Stromal cell of bone marrow (primary cell): Measurements from ENCODE around the gene AADAC.
"Not testable (repeated sequence)": the region's sequence is repeated elsewhere in the genome, so short reads cannot be mapped to it uniquely, and the experiment has no call there.

Experiments used
- DNase-seq: peaks from one replicate; pipeline ENCODE4 v3.0.0-alpha.2; 2012; ENCODE audit warnings: low read depth

Gene AADAC

DNA sequence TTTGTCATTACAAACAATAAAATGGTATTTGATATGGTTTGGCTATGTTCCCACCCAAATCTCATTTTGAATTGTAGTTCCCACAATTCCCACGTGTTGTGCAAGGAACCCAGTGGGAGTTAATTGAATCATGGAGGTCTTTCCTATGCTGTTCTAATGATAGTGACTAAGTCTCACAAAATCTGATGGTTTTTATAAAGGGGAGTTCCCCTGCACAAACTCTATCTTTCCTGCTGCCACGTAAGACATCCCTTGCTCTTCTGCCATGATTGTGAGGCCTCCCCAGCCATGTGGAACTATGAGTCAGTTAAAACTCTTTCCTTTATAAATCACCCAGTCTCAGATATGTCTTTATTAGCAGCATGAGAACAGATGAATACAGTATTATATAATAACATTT lies 15.4 kb upstream of the AADAC start:
- no peak for DNase-seq

DNA sequence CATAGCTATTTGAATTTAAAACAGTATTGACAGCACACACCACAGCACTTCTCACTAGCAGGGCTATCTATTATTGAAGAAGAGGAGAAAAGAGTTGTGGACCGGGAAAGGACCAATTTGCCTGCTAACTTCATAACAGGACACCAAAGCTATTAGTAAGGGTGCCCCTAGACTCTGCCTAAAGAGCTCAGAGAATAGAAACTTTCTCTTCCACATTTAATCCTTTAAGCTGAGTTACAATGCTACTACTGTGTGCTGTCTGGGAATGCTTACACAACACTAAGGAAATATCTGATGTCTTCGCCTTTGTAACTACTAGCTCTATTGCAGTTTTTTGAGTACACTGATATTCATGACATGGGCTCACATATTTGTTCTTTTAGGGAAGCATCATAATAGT lies 13.5 kb upstream of the AADAC start:
- no peak for DNase-seq

DNA sequence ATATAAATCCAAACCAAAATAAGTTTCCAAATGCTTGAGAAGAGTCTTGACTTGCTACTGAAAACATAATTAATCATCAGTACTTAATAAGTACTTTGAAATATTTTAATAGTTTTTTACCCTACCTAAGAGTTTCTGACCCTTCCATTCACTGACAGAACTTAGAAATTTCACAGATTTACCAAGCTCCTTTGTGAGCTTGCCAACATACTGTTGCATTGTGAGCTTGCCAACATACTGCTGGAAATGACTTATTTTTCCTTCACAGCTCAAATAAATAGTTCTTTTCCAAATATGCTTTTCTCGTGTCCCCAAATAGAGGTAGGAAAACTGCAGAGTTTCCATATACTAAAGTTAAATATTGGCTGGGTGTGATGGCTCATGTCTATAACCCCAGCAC lies 9.6 kb upstream of the AADAC start:
- DNase-seq, result no peak

DNA sequence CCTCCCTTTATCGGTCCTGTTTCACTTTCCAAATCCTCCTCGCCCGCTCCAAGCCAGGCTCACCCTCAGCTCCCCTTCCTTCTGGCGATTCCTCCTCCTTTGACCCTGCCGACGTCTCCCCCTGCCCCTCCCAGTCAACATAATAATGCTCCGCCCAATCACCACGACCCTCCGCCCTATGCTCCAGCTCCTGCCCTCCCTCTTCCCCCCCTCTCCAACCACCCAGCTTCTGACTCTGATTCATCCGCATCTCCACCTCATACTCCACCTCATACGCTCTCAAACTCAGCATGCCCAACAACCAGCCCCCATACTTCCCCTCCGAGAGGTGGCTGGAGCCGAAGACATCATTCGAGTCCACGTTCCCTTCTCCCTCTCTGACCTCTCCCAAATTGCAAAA lies 7.1 kb upstream of the AADAC start:
- no peak for DNase-seq

DNA sequence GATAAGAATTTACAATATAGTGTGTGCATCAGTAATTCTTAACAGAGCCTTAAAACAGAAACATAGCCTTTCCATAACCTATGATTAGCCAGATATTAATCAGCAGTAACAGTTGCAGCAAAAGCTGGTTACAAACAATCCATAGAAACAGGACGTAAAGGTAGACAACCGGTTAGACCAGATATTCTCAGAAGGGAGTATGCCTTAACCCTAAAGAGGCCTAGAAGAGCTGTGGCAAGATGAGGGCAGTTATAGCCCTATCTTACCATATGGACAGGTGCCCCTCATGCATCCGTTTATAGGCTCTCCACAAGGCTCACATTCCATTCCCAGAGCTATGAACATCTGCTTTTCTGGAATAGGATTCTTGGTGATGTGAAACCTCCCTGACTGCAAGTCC lies 5.0 kb upstream of the AADAC start:
- not testable (repeated sequence) for DNase-seq

DNA sequence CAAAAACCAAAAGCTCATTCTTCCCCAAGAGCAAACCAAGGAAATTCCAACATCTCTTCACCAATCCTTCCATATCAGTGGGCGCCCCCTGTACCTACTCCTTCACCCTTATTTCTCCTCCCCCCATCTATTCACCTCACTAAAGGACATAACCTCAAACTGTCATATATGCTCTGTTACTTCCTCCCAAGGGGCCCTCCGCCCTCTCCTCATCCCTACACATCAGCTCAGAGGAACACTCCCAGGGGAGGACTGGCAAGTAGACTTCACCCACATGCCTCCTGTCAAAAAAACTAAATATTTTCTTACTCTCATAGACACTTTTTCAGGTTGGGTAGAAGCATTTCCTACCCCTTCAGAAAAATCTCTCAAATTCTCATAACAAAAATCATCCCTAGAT lies 2.4 kb upstream of the AADAC start:
- DNase-seq, result no peak

DNA sequence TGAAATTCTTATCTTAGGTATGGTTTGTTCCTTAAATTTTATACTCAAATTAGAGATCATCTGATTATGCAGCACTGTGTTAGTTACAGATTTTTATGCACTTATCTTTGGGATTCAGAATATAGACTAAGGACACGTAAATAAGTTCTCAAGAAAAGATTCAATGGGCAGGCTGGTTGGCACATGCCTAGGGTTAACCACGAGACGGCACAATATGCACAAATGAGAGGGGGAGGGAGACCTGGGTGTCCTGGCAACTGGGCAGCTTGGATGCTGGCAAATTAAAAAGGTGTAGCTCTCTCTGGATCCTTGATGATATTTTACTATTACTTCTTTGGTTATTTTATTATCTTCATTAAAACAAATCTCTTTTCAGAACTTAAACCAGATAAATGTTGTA lies 672 bp downstream of the AADAC start:
- no peak for DNase-seq

DNA sequence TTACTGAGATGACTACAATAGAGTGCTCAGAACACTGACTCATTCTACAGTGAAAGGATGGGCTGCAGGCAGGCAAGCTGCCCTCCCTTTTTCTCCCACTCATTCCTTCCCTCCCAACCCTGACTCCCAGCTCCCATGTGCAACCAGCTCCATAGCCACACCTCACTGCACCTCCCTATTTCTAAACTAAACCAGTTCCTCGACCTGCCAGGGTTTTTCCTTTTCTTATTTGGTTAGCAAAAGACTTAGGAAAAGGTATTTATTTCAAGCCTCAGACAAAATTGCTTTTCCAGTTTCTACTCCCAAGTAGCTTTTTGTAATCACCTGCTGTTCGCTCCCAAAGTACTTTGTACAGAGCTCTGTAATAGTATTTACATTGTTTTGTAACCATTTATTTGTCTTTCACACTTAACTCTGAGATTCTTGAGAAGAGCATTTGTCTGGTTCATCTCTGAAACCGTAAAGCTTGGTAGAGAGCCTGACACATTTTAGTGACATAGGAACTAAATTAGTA lies 2.2 kb downstream of the AADAC start:
- DNase-seq, result peak; percentile 52

DNA sequence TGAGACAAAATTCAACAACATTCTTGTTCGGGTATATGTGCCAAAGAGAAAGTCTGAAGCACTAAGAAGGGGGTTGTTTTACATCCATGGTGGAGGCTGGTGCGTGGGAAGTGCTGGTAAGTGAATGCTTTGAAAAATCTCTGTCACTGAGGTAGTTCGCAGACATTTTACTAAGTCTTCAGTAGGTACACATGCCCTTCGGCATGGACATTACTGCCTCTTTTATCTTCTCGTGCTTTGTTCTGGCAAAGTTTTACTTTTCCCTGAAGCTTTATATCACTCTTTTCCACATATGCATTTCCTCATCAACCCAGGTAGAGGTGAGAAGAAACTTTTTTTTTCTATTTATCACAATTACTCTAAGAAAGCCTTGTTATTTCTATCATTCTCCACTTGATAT lies 3.6 kb downstream of the AADAC start:
- no peak for DNase-seq

DNA sequence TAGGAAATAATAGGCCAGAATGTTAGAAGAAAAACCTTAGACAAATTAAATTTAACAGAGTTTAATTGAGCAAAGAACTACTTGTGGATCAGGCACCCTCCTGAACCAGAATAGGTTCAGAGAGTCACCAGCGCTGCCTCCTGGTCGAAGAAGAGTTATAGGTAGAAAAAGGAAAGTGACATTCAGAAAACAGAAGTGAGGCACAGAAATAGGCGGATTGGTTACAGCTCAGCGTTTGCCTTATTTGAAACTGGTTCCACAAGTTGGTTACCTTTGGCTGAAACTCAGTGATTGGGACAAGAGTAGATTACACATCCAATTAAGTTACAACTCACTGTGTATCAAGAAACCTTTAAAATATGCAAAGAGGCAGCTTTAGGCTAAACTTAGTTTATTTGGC lies 4.4 kb downstream of the AADAC start:
- DNase-seq, result no peak

DNA sequence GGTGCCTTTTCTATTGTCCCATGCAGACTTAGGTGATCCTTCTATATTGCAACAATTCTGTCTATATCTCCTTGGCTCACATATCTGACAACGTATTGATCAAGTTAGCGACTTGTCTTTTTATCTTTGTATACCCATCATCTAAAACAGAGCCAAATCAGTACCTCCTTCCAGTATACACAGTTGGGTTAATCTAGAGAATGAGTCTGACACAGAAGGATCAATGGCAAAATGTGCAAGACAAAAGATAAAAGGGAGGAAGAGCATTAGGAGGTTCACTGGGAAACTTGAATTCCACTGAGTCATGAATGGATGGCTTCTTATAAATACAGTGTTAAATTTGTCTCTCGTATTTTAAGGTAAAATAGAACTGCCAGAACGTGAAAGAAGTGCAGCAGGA lies 6.0 kb downstream of the AADAC start:
- DNase-seq, result no peak

DNA sequence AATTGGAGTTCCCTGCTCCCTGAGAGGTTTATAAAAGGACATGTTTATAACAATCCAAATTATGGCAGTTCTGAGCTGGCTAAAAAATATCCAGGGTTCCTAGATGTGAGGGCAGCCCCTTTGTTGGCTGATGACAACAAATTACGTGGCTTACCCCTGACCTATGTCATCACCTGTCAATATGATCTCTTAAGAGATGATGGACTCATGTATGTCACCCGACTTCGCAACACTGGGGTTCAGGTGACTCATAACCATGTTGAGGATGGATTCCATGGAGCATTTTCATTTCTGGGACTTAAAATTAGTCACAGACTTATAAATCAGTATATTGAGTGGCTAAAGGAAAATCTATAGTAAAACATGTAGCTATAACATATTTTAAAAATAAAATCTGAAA lies 13.9 kb downstream of the AADAC start:
- no peak for DNase-seq

DNA sequence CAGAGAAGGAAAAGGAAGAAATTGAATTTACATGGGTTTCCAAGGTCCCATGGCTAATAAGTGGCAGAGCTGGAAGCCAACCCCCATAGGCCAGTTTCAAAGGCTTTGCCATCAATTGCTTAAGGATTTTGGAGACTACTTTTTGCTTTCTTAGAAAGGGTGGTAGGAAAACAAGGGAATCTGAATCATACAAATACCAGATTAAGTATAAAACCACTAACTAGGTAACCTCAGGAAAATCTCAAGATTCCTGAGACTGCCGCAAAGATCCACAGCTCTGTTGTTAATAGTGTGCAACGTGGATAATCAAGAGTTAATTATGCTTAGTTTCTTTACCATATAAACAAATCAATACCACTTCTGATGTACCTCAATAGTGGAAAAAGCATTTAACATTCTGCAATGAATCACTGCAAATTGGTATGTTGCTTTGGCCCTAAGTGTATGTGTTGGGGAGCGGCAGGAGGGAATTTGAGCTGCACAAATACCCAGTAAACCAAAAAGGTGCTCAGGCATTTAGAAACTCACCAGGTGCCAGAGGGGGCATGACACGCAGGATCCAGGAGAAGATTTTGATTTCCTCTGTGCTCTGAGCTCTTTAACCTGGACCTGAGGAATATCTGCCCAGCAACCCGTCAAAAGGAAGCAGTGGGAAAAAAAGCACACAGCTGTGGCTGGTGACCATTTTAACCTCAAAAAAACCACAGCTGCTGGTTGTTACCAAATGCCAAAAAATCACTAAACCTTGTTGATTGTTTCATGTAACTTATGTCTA lies 22.0 kb downstream of the AADAC start:
- DNase-seq, result no peak

DNA sequence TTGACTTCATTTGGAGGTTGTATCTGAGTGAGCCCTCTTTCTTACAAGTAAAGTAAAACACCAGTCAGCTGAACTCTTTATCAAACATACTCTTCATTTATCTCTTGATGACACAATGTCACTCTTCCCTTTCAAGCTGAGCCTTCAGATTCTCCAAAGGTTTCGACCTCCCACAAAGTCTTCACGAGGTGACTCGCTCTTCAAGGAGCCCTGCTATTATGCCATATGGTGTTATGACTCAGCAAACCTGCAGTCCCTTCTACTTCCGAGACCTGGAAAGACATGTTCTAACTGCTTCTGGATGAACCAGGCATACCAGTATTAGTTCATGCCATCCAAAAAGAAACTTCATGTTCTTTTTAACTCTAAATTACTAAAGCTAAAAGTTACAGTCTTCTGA lies 23.1 kb downstream of the AADAC start:
- DNase-seq, result no peak

DNA sequence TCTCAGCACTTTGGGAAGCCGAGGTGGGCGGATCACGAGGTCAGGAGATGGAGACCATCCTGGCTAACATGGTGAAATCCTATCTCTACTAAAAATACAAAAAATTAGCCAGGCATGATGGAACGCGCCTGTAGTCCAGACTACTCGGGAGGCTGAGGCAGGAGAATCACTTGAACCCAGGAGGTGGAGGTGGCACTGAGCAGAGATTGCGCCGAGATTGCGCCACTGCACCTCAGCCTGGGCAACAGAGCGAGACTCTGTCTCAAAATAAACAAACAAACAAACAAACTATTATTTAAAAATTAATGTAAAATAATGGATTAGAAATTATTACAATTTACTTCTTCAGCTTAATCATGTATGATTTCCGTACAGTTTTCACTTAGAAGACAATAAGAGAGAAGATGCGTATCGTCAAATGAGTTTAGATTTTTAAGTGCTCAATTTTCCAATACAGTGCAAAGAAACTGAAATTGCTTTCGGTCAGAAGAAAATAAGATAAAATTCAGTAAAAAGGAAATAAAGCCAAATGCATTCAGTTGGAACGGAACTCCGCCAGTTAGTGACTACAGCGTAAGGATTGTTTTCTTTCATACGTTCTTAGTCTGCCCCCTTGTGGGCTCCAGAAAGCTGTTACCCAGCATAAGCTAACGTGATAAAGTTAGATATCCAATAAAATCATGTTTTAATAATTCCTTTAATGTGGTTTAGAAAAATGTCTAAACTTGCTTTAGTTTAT lies 24.8 kb downstream of the AADAC start:
- DNase-seq, result peak; percentile 81

DNA sequence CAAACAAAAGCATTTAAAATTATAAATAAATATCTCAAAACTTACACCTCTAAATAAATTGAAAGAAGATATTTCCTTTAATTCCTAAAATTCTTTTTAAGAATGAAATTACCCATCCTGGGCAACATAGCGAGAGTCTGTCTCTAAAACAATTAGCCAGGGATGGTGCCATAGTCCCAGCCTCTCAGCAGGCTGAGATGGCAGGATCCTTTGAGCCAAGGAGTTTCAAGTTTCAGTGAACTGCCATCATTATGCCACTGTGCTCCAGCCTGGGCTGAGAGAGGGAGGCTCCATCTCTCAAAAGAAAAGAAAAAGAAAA lies 25.4 kb downstream of the AADAC start:
- no peak for DNase-seq

DNA sequence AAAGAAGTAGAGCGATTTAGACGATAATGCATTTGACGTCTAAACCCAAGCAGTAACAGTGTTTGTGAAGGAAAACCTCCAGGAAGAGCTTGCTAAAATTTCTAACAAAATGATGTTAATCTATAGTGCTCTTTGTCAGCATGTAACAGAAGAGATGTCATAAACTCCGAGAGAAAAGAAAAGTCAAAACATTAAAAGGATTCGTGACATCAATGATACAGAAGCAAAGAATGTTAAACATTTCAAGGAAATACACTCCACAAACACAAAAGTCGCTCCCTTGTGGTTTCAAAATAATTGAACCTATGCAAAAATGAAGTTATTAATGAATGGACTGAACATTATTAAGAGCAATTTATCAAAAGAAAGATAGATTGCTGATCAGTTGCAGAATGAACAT lies 27.9 kb downstream of the AADAC start:
- DNase-seq, result no peak

DNA sequence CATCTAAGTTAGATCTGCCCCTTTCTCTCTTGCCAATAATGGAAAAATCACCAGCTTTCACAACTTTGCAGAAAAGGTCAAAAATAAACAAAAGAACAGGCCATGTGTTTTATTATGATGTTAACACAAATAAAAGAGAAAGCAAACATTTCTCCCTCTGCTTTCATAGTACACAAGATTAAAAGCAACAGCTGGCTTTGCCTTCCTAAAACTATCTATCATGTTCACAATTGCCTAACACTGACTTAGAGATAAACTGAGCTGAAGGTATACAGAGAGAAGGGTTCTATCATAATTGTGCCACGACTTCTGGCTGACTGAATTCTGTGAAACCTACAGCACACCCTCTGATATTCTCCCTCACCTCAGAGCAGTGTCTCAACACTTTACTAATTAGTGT lies 29.4 kb downstream of the AADAC start:
- DNase-seq, result no peak

DNA sequence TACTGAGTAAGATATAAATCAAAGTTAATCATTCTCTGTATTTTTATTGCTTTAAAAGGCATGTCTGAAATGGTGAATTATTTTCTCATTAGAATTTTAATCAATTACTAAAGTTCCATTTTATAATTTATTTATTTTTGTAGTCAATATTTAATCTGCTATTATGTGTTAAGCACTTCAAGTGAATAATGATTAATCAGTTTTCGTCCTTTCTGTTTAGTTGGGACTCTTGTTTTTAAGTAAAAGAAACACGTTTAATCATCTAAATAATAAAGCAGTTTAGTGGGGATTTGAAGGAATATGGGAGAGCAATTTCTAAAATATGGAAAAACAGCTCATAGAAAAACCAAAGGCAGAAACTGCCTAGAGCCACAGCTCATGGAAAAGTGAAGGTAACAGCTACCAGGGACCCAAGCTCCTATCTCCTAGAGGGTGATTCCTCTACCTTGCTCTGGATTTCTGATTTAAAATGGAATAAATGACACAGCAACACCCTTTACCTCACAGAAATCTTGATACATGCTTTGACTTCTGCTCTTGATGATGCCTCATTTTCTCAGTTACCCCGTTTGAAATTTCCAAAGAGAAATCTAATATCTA lies 31.5 kb downstream of the AADAC start:
- DNase-seq, result no peak

DNA sequence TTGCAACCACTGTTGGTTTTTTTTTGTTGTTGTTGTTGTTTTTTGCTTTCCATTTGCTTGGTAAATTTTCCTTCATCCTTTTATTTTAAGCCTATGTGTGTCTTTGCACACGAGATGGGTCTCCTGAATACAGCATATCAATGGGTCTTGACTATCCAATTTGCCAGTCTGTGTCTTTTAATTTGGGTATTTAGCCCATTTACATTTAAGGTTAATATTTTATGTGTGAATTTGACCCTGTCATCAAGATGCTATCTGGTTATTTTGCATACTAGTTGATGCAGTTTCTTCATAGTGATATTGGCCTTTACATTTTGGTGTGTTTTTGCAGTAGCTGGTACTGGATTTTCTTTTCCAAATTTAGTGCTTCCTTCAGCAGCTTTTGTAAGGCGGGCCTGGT lies 36.1 kb downstream of the AADAC start:
- not testable (repeated sequence) for DNase-seq

DNA sequence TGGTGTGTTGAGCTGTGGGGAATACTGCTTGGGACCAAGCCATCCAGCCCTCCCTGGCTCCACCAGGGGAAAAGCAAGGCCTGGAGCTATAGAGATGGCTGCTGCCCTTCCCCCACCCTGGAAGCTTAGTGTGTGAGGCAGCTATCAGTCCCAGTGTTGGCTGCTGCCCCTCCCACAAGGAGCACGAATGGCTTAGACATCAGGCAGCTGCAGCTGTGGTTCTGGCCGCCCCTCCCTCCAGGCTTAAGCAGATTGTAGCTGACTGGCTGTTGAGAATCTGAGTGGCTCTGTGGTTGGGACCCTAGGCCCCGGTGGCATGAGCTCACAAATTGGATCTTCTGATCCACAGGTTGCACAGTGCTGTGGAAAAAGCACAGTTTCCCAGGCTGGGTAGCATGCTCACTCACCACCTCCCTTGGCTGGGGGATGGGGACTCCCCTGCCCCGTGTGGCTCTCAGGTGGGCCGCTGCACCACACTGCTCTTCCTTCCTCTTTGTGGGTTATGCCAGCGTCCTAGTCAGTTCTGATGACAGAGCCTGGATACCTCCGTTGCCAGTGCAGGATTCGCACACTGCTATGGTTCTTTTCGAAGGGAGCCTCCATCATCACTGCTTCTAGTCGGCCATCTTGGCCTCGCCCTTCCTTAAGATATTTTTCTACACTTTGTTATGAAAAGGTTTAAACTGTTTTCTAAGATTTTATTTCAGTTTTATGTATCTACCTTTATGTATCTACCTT lies 38.3 kb downstream of the AADAC start:
- no peak for DNase-seq

DNA sequence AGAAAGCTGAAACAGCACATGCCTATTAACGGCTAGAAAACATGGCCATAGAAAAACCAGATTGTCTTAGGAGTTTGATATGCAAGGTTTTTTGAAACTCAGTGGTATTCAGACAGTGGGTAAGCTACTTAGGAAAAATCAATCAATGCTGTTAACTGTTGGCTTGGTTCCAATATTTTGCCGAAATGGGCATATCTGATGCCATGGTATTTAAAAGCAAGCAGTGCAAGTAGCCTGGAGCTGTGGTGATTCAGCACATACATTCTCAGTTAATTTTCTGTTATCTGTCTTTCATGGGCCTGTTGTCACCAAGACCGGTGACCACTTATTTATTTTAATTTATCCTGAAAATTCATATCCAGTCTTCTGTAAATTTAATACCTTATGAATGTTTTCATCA lies 42.2 kb downstream of the AADAC start:
- DNase-seq, result no peak

DNA sequence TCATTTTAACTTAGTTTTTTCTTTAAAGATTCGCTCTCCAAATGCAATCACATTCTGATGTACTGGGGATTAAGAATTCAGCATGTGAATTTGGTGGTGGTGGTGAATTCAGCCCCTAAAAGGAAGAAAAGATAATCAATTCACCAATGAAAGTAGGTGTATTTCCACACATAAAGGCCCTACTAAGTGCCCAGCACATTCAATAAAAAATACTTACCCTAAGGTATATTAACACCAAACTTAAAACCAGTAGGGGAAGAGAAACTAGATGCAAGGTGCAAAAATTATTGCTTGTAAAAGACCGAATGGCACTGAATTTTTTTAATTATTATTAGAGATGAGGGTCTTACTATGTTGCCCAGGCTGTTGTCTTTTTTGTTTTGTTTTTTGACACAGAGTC lies 42.7 kb downstream of the AADAC start:
- DNase-seq, result no peak
